GM08714 (cell line): ENCODE results near the gene SEMA5A.

ENCODE experiments used
- H3K4me3 ChIP-seq: fragments of 200-500 bp; sonication (Bioruptor generic); 2 replicates; pipeline ENCODE4 v1.5.1; 2014; ENCODE audit warnings: mild to moderate bottlenecking, low read length, inconsistent platforms
- ZNF274 ChIP-seq: IDR thresholded peaks from 2 replicates; pipeline ENCODE4 v1.6.1; 2012; ENCODE audit warnings: mild to moderate bottlenecking, low read depth, low read length

SEMA5A gene

DNA sequence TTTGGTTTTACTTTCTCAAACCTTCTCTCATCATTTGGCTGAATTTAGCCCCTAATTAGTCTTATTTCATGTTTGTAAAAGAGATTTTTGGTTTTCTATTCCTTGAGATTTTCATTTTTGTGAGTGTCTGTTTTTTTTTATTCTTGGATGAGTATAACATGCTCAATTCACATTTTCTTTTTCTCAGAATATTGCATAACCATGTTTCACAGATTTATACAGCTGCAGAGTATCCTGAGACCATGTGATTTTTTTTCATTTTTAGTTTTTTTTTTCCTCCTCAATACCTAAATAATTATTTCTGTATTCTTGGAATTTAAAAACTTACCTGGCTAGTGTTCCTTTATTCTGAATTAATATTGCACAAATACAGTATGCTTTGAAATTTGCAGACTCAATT is 361.9 kb downstream of the SEMA5A start:
- no peak for TF ChIP-seq ZNF274
- no peak overlapping the region for H3K4me3 ChIP-seq

DNA sequence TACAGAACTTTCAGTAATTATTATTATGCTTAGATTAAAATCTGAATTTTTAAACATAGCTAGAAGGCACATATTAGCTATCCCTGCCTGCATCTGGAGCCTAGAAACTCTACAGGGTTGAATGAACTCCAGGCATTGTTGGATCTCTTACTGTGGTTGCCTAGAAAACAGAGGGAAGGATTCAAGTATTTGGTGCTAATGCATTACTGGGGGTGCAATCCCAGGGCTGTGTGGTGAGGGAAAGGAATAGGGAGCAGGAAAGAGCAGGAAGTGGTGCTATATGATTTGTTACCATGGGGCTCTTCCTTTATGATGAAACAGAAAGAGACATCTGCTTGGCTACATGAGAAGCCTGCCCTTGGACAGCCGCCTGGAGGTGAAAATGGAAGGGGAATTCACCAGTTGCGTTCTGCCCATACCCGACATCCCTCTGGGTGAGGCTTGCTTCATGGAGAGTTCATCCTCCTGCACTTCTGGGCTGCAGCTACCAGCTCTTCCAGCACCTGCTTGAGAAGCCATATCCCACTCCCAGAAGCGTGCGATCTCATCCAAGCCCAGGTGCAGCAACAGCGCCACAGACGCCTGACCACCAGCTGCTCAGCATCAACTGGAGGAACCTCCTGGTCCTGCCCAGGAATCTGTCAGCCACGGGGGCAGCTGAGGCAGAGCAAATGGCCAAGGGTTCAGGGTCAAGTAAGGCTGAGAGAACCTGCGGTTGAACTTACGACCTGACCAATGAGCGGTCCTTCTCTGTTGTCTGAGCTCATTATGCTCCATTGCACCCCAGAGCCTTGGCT is 362.8 kb downstream of the SEMA5A start:
- H3K4me3 ChIP-seq: no peak overlapping the region
- TF ChIP-seq ZNF274: no peak

DNA sequence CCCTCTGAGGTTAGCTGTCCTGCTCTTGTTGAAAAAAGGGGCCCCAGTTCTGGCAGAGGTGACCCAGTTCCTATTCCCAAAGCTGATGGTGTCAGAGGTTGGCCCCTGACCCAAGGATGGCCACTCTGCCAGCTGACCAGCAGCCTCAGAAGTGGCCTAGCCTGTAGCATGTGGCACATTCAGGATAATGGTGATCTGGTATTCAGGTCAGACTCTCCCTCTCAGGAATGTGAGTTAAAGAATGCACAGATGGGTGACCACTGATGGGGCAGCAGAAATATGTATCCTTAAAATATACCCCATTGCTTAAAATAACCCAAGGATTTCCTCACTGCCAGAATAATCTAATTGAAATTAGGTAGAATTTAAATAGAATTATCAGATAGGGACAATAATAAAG is 369.2 kb downstream of the SEMA5A start:
- TF ChIP-seq ZNF274: no peak

DNA sequence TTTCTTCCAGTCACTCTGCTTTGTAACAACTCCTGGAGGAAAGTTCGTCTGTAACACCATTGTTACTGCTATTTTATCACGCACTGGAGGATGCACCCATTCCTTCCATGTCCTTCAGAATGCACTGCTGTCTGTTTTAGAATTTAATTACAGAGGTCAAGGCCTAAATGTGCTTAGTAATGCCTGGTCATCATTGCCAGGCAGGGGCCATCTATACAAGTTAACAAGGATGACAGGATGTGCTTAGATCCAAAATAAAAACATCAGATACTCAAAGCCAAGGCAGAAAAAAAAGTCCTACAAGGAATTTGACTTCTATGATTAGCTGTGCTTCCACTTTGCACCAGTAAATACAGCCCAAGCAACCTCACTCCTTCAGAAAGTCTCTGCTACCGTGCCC is 371.4 kb downstream of the SEMA5A start:
- H3K4me3 ChIP-seq: no peak overlapping the region
- TF ChIP-seq ZNF274: no peak

More for the DNA sequence above, 369.2 kb downstream of the SEMA5A start:
- no peak overlapping the region for H3K4me3 ChIP-seq

DNA sequence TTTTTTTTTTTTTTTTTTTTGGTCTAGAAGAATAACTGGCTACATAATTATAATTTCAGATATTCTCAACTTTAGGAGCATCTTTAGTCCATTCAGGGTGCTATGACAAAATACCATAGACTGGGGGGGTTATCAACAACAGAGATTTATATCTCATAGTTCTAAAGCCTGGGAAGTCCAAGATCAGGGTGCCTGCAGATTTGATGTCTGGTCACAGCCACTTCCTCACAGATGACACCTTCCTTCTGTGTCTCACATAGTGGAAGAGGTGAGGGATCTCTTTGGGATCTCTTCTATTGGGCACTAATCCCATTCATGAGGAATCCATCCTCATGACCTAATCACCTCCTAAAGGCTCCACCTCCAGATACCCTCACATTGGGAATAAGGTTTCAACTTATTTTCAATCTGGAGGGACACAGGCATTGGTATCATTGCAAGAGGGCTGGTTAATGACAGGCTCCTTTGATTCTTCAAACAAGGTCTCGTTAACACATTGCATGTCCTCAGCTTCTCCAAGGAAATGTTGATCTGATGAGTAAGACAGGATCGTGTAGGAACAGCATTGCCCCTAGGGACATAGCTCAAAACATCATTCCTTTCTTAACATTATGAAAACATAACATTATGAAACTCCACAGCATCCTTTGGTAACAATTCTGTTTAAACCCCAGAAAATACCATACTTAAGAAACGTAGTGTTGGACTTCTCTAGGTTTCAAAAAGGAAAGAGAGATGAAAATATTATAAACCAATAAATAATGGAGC is 372.4 kb downstream of the SEMA5A start:
- TF ChIP-seq ZNF274: no peak
- H3K4me3 ChIP-seq: no peak overlapping the region

DNA sequence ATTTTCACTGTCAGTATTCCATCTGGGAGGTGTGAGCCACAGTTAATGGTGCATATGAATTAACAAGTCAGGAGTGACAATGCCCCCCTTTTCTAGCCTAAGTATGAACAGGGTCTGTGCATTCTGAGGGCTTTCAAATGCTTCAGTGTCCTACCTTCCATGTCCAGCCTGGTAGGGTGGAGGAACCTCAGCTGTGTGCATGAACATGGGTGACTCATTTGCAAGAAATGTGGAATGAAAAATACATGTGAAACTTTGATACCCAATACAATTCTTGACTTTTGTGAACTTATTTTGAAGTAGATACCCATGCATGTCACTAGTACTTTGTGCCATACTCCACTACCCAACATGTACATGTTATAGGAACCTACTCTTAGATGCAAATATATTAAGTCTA is 375.8 kb downstream of the SEMA5A start:
- no peak overlapping the region for H3K4me3 ChIP-seq
- TF ChIP-seq ZNF274: no peak

DNA sequence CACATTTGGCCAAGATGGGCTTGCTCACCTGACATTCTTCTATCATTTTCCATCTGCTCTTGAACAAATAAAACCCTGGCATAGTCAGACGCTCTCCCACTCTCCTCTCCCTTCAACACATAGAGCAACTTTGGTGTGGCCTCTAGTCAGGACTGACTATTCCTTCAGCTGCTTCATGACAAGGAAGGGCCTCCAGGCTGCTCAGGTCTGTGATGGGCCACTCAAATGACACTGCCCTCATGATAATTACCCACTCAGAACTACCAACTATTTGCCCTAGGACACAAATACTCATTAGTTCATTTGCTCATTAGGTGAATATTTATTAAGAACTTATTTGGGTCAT is 376.3 kb downstream of the SEMA5A start:
- no peak overlapping the region for H3K4me3 ChIP-seq
- TF ChIP-seq ZNF274: no peak

DNA sequence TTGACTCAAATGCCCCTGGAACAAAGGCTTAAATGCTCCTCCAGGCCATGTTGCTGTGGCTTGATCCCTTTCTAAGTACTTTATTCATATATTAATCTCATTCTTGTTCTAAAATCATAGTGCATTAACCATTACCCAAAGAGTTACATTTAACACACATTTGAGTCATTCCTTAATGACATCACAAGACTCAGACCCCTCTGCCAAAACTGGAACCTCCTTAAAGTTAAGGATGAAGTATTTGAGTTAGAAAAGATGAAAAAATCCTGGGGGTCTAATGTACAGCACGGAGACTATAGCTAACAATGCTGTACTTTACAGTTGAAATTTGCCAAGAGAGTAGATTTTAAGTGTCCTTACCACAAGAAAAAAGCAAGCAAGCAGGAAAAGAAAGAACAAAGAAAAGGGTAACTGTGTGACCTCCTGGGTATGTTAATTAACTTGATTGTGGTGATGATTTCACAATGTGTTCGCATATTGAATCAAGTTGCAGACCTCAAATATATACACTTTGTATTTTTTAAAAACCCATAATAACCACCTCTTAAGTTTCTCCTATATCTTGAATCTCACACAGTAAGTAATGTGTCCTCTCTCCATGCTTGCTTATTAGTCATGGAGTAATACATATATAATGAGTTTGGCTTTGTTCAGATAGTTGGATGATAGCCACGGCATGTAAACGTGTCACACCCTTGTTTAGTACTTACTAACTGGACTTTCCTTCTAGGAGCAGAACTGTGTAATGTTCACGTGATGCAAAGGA is 376.9 kb downstream of the SEMA5A start:
- H3K4me3 ChIP-seq: no peak overlapping the region
- no peak for TF ChIP-seq ZNF274

DNA sequence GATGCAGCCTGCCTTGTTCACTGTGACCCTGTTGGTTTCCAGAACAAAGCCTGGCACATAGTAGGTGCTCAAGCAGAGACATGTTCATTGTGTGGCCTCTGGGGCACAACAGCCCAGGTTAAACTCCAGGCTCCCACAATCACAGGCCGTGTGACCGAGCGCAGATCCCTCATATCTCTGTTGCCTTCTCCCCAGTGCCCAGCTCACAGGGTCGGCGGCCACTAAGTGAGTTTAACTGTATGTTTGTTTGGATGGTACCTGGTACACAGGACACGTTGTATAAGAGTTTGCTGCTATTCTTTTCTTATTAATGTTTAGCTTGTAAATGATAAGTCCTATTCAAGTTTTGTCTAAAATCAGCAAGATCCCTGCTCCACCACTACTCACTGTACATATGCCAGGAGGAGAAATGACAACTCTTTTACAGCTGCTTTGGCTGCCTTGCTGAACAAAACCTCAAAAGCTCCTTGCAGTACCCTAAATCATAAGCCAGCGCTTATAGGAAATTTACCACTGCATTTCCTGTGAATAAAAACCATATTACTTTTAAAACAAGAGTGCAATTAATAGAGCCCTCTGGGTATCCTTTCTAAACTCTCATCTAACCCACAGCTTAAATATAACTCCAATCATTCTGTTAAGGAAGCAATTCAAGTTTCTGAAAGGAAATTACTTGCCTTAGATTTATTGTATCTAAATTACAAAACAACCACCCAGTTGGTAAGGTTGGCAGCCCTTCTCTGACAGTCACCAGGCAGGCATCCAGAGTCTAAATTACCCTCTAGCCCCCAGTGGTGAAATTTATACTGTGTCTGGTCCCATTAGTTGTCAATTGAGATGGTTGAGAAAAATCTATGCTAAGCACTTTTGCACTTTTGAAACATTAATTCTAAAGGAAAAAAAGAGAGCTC is 379.4 kb downstream of the SEMA5A start:
- no peak overlapping the region for H3K4me3 ChIP-seq
- no peak for TF ChIP-seq ZNF274

DNA sequence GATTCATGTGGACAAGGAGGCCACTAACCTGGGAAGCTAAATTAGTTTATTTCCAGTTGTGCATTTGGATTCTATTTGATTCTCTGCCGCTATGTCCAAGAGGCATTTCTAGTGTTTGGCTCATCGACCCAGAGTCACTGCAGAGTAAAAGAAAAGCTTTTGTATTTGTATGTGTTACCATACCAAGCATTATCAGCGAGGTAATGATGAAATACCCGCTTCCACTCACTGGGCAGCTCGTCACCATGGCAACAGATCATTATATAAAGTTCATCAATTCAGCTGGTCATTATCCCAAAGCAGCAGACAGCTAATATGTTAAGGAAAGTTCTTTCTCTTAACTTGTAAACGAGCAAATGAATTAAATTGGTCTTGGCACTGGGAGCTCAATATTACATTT is 380.3 kb downstream of the SEMA5A start:
- TF ChIP-seq ZNF274: no peak
- H3K4me3 ChIP-seq: no peak overlapping the region

DNA sequence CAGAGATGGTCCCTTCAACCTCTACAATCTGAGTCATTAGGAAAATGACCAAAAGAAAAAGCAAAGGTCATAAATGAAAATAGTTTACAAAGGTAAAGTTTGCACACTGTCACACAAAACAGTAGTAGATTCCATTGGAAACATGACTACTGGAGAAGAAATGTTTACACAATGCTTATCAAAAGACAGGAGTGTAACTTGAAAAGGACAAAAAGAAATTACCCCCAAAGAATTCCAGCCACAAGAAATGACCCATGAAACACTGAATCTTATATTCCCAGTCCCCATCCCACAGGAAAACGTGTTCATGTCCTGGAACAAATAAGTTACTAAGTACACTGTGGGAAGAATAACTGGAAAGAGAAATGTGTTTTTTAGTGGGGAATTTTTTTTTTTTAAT is 385.1 kb downstream of the SEMA5A start:
- no peak overlapping the region for H3K4me3 ChIP-seq
- no peak for TF ChIP-seq ZNF274

DNA sequence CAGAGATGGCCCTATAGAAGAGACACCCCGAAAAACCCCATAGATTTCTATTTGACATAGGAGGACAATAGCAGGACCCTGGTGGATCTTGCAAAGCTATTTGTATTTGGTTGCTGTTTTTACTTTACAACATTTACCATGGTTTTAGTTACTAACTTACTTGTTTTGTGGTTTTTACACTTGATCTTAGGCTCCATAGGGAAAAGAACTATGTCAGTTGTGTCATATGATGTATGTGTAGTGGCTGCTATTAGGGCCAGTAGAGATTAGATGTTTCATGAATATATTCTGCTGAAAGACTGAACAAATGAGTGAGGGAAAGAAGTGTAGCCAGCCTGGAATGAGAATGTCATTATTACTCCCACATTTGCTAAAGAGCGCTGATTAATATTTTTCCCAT is 388.1 kb downstream of the SEMA5A start:
- no peak overlapping the region for H3K4me3 ChIP-seq
- TF ChIP-seq ZNF274: no peak

DNA sequence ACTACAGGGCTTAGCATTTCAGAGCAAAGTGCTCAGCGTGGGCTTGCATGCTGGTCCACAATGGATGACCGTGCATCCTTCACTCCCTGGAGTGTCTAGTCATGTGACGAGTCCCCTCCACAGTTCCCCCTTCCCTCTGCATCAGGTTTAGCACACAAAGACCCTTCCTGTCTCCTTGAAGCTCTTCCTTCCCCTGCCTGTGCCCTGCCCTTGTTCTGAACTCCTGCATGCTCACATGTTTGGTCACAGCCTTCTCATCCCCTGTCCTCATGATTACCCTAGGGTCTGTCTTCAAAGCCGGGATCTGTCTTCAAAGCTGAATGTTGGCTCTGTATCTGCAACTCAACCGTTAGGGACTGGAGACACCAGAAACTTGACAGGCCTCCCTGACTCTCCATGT is 388.9 kb downstream of the SEMA5A start:
- TF ChIP-seq ZNF274: no peak
- no peak overlapping the region for H3K4me3 ChIP-seq

DNA sequence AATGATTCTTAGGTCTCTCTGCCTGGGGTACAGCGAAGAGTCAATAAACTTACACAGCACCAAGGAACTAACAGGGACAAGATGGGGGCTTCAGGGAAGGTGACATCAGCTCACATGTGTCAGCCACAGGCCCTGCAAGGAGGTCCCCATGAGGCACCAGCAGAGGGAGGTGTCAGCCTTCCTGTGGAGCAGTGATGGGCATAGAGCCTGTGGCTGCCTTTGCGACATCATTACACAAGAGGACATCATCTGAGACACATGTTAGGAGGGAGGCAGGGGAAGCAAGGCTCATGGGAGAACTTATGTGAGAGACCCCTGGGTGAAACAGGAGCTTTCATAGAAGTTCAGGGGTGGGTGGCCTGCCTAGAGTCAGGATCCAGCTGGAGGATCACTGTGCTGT is 389.6 kb downstream of the SEMA5A start:
- H3K4me3 ChIP-seq: no peak overlapping the region
- TF ChIP-seq ZNF274: no peak
